Measurements from ENCODE around the gene STARD8.
A peak's percentile ranks its signal among the peaks of the same experiment; 100 is the strongest.

Gene STARD8

DNA sequence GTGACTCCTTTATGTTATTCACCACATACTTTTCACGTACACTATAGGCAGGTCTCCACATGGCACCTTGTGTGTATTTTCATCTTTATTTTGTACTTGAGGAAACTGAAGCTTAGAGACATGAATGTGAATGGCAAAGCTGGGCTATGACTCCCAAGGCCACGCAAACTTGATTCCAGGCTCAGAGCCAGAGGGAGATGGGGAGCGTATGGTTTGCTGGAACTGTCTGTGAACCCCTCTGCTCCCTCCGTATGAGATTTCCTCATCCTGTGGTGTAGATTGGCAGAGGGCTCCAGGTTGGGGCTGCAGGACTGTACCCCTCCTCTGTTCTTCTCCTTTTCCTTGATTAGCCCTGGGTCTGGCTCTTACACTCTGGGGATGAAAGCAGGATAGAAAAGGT lies 16.1 kb upstream of the STARD8 start:
- no peak overlapping the region for H3K4me3 Mint-ChIP-seq
- no peaks in the 10 kb centered on the region for H3K27me3 Mint-ChIP-seq (ENCODE audit: low read depth)
- TF ChIP-seq, protein P1, sequence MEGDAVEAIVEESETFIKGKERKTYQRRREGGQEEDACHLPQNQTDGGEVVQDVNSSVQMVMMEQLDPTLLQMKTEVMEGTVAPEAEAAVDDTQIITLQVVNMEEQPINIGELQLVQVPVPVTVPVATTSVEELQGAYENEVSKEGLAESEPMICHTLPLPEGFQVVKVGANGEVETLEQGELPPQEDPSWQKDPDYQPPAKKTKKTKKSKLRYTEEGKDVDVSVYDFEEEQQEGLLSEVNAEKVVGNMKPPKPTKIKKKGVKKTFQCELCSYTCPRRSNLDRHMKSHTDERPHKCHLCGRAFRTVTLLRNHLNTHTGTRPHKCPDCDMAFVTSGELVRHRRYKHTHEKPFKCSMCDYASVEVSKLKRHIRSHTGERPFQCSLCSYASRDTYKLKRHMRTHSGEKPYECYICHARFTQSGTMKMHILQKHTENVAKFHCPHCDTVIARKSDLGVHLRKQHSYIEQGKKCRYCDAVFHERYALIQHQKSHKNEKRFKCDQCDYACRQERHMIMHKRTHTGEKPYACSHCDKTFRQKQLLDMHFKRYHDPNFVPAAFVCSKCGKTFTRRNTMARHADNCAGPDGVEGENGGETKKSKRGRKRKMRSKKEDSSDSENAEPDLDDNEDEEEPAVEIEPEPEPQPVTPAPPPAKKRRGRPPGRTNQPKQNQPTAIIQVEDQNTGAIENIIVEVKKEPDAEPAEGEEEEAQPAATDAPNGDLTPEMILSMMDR (IDR thresholded peaks at IDR 0.05; ENCODE audit: unreplicated experiment in 3 of 3): no peak
- H3K4me1 Mint-ChIP-seq: peaks cover 12% of the 10 kb centered on the region
- H3K9me3 Mint-ChIP-seq: peaks cover 10% of the 10 kb centered on the region
- peak overlapping the region; percentile 79 to 83 (median 81) for H3K27ac Mint-ChIP-seq
- no peaks in the 10 kb centered on the region for H3K36me3 Mint-ChIP-seq (ENCODE audit: low read depth)

DNA sequence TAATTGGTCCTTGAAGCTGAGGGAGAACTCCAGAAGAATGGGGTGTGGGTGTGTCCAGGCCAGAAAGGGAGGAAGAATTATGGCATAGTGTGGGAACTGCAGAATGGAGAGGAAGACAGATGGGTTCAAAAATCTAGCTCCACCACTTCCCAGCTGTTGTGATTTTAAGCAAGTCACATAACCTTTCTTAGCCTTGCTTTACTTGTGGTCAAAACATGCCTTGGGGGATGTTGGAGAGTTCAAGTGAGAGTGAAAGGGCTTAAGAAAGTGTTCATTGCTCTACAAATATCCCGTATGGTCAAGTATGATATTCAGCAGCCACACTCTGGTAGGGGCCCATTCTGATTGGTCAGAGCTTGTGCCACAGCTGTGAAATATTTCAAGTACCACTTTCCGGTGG lies 15.0 kb upstream of the STARD8 start:
- peaks cover 10% of the 10 kb centered on the region for H3K9me3 Mint-ChIP-seq
- H3K4me1 Mint-ChIP-seq: peaks cover 12% of the 10 kb centered on the region
- no peaks in the 10 kb centered on the region for H3K27me3 Mint-ChIP-seq (ENCODE audit: low read depth)
- H3K27ac Mint-ChIP-seq: peak overlapping the region in 1 of 3 experiments; percentile 81
- H3K36me3 Mint-ChIP-seq (ENCODE audit: low read depth): no peaks in the 10 kb centered on the region
- no peak overlapping the region for H3K4me3 Mint-ChIP-seq
- TF ChIP-seq, protein P1 (IDR thresholded peaks at IDR 0.05; ENCODE audit: unreplicated experiment in 3 of 3): no peak

DNA sequence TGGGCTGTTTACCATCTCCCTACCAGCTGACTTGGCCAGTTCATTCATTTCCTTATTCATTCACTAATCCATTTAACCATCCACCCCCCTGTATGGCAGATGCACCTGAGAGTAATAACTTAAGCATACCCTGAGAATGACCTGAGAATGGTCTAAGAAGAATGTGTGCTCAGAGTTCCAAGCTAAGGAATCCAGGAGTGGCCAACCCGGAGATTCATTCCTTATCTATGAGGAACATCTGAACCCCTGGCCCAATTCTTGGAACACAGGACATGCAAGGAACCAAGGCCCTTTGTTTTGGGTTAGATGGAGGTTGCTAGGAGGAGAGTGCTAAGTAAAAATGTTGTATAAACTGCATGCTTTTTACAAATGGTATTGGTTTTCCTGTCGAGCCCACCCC lies 13.5 kb upstream of the STARD8 start:
- H3K27ac Mint-ChIP-seq: no peak overlapping the region
- H3K9me3 Mint-ChIP-seq: peaks cover 4% of the 10 kb centered on the region
- no peaks in the 10 kb centered on the region for H3K36me3 Mint-ChIP-seq (ENCODE audit: low read depth)
- no peaks in the 10 kb centered on the region for H3K27me3 Mint-ChIP-seq (ENCODE audit: low read depth)
- no peak overlapping the region for H3K4me3 Mint-ChIP-seq
- H3K4me1 Mint-ChIP-seq: peaks cover 12% of the 10 kb centered on the region
- TF ChIP-seq, protein P1 (IDR thresholded peaks at IDR 0.05; ENCODE audit: unreplicated experiment in 3 of 3): no peak

DNA sequence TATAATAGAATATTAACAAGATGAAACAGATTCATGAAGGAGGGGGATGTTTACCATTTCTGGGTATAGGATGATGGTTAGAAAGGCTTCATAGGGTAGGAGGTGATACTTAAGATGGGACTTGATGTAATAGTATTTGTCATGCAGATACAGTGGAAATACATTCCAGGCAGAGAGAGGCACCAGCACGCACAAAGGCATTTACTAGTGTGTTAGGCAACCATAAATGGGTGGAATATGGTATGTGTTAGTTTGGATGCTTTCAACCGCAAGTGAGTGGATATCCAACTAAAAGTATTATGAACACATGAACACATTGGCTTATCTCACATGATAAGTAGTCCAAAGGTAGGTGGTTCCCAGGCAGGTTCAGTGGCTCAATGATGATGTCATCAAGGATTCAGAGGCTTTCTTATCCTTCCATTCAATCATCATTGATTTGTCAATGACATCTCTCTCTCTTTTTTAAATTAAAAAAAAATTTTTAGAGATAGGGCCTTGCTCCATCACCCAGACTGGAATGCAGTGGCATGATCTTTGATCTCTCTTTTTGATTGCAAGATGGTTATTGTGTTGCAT lies 12.7 kb upstream of the STARD8 start:
- Mint-ChIP-seq H3K27ac (no peak overlapping the region), H3K27me3 (ENCODE audit: low read depth) (no peaks in the 10 kb centered on the region), H3K9me3 (no peaks in the 10 kb centered on the region), H3K4me1 (peaks cover 12% of the 10 kb centered on the region), H3K4me3 (no peak overlapping the region), H3K36me3 (ENCODE audit: low read depth) (no peaks in the 10 kb centered on the region)
- TF ChIP-seq, protein P1 (IDR thresholded peaks at IDR 0.05; ENCODE audit: unreplicated experiment in 3 of 3): no peak

DNA sequence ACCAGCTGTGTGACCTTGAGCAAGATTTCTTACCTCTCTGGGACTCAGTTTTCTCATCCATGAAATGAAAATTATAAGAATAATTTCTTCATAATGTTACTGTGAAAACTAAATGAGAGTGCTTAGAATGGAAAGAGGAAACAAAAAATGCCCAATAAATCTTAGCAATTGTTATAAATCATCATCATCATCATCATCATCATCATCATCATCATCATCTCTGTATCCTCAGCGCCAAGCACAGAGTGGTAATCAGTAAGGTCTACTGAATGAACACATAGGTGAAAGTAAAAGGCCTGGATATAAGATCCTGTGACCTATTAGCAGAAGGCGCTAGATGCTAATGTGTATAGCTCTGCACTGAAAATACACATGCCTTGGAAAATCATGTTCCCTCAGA lies 6.8 kb upstream of the STARD8 start:
- Mint-ChIP-seq H3K9me3 (no peaks in the 10 kb centered on the region), H3K36me3 (ENCODE audit: low read depth) (no peaks in the 10 kb centered on the region), H3K4me1 (no peaks in the 10 kb centered on the region), H3K27me3 (ENCODE audit: low read depth) (no peaks in the 10 kb centered on the region), H3K27ac (no peak overlapping the region), H3K4me3 (no peak overlapping the region)
- TF ChIP-seq, protein P1 (IDR thresholded peaks at IDR 0.05; ENCODE audit: unreplicated experiment in 3 of 3): no peak

DNA sequence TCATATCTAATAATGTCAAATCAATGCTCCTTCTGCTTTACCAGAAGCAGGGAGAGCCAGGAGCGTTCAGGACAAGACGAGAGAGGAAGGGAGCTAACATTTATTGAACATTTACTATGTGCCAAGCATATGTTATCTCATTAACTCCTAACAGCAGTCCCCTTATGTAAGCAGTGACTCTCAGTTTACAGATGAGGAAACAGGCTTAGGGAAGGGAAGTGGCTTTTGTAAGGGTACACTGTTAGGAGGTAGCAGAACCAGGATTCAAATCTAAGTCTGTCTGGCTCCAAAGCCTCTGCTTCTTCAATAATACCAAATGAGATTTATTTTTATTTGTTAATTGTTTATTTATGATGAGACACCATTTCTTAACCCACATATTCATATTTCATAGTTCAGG lies 2.6 kb upstream of the STARD8 start:
- TF ChIP-seq, protein P1 (IDR thresholded peaks at IDR 0.05; ENCODE audit: unreplicated experiment in 3 of 3): no peak
- no peaks in the 10 kb centered on the region for H3K9me3 Mint-ChIP-seq
- H3K27ac Mint-ChIP-seq: no peak overlapping the region
- no peaks in the 10 kb centered on the region for H3K36me3 Mint-ChIP-seq (ENCODE audit: low read depth)
- no peak overlapping the region for H3K4me3 Mint-ChIP-seq
- peaks cover 16% of the 10 kb centered on the region for H3K4me1 Mint-ChIP-seq
- H3K27me3 Mint-ChIP-seq (ENCODE audit: low read depth): peaks cover 4% of the 10 kb centered on the region

All from nephron (organoid).